Measurements from ENCODE around the gene CTBP2.

Gene CTBP2

DNA sequence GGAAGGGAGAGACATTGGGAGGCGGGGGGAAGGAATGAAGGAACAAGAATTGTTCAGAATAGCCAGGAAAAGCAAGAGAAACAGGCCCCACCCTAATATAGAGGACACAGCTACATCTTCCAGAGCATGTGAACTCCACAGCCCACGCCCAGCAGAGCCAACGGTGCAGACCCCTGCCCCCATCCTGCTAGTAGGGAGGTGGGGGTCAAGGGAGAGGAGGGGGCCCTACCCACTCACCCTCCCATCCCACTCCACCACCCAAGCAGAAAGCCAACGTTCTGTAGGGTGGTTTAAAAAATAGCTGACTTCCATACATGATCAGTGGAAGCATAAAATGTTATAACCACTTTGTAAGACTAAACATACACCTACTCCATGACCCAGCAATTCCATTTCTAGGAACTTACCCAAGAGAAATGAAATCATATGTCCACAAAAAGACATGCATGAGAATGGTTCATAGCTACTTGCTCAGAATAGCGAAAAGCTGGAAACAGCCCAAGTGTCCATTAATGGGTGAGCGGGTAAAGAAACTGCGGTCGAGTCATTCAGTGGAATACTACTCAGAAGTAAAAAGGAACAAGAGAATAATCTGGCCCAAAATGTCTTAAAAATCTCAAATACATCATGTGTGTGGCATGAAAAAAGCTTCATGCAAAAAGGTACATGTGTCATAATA is 31.8 kb downstream of the CTBP2 start:
- TF ChIP-seq YY1 (IDR thresholded peaks at IDR 0.05; ENCODE audit: low read depth): no peak
- no peak for TF ChIP-seq RAD21 (IDR thresholded peaks at IDR 0.05; ENCODE audit: low read depth)
- no peak for TF ChIP-seq NFIC (IDR thresholded peaks at IDR 0.05)

DNA sequence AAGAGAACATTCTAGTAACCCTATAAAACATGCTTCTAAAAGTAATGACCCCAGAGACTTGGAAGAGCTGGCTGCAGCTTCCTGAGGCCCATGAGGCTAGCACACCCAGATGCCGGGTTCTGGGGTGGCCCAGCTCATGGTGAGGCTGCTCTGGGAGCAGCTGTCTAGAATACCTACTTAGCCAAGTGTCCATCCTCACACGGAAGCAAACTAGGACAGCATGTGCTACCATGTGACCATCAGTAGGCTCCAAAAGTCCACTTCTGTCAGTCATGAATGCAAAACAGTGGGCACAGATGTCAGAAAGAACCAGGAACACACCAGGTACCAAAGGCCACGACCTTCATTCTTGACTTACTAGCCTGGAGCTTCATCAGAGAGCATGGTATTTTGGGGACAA is 32.4 kb downstream of the CTBP2 start:
- no peak for TF ChIP-seq EGR1 (IDR thresholded peaks at IDR 0.05)
- no peak for TF ChIP-seq NFIC (IDR thresholded peaks at IDR 0.05)
- no peak for TF ChIP-seq TEAD4 (IDR thresholded peaks at IDR 0.05)
- TF ChIP-seq, protein P1, sequence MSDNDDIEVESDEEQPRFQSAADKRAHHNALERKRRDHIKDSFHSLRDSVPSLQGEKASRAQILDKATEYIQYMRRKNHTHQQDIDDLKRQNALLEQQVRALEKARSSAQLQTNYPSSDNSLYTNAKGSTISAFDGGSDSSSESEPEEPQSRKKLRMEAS (IDR thresholded peaks at IDR 0.05): no peak

DNA sequence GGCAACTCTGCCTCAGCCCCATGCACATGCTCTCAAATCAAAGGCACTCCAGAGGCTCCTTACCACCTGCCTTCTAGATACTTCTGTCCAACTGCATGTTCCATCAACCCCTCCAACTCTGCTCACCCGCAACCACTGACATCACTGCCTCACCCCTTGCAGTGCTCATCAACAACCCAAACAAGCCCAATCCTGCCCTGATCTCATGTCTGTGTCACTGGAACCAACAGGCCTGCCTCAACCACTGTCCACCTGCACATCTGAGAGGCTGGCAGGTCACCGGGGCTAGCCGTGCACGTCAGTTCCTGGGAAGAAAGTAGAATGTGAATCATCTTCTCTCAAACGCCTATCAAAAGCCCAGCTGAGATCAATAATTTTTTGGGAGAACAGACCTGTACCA is 33.3 kb downstream of the CTBP2 start:
- no peak for TF ChIP-seq CREB1 (IDR thresholded peaks at IDR 0.05; ENCODE audit: low read depth)
- no peak for TF ChIP-seq CEBPB (IDR thresholded peaks at IDR 0.05)
- TF ChIP-seq FOXM1 (IDR thresholded peaks at IDR 0.05; ENCODE audit: borderline replicate concordance, low read depth): no peak
- TF ChIP-seq, protein P1 (IDR thresholded peaks at IDR 0.05): no peak
- no peak for TF ChIP-seq EGR1 (IDR thresholded peaks at IDR 0.05)
- TF ChIP-seq TAF1 (IDR thresholded peaks at IDR 0.05; ENCODE audit: low read depth): no peak
- TF ChIP-seq ZBTB7A (IDR thresholded peaks at IDR 0.05; ENCODE audit: low read depth): no peak
- TF ChIP-seq EP300 (IDR thresholded peaks at IDR 0.05; ENCODE audit: borderline replicate concordance): no peak
- no peak for TF ChIP-seq NFIC (IDR thresholded peaks at IDR 0.05)
- TF ChIP-seq, protein P2, sequence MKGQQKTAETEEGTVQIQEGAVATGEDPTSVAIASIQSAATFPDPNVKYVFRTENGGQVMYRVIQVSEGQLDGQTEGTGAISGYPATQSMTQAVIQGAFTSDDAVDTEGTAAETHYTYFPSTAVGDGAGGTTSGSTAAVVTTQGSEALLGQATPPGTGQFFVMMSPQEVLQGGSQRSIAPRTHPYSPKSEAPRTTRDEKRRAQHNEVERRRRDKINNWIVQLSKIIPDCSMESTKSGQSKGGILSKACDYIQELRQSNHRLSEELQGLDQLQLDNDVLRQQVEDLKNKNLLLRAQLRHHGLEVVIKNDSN (IDR thresholded peaks at IDR 0.05): no peak
- no peak for TF ChIP-seq RAD21 (IDR thresholded peaks at IDR 0.05; ENCODE audit: low read depth)
- TF ChIP-seq TCF12 (IDR thresholded peaks at IDR 0.05; ENCODE audit: low read depth): no peak
- TF ChIP-seq YY1 (IDR thresholded peaks at IDR 0.05; ENCODE audit: low read depth): no peak
- TF ChIP-seq, protein P3, sequence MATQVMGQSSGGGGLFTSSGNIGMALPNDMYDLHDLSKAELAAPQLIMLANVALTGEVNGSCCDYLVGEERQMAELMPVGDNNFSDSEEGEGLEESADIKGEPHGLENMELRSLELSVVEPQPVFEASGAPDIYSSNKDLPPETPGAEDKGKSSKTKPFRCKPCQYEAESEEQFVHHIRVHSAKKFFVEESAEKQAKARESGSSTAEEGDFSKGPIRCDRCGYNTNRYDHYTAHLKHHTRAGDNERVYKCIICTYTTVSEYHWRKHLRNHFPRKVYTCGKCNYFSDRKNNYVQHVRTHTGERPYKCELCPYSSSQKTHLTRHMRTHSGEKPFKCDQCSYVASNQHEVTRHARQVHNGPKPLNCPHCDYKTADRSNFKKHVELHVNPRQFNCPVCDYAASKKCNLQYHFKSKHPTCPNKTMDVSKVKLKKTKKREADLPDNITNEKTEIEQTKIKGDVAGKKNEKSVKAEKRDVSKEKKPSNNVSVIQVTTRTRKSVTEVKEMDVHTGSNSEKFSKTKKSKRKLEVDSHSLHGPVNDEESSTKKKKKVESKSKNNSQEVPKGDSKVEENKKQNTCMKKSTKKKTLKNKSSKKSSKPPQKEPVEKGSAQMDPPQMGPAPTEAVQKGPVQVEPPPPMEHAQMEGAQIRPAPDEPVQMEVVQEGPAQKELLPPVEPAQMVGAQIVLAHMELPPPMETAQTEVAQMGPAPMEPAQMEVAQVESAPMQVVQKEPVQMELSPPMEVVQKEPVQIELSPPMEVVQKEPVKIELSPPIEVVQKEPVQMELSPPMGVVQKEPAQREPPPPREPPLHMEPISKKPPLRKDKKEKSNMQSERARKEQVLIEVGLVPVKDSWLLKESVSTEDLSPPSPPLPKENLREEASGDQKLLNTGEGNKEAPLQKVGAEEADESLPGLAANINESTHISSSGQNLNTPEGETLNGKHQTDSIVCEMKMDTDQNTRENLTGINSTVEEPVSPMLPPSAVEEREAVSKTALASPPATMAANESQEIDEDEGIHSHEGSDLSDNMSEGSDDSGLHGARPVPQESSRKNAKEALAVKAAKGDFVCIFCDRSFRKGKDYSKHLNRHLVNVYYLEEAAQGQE (IDR thresholded peaks at IDR 0.05; ENCODE audit: low read depth): no peak
- no peak for TF ChIP-seq TEAD4 (IDR thresholded peaks at IDR 0.05)

DNA sequence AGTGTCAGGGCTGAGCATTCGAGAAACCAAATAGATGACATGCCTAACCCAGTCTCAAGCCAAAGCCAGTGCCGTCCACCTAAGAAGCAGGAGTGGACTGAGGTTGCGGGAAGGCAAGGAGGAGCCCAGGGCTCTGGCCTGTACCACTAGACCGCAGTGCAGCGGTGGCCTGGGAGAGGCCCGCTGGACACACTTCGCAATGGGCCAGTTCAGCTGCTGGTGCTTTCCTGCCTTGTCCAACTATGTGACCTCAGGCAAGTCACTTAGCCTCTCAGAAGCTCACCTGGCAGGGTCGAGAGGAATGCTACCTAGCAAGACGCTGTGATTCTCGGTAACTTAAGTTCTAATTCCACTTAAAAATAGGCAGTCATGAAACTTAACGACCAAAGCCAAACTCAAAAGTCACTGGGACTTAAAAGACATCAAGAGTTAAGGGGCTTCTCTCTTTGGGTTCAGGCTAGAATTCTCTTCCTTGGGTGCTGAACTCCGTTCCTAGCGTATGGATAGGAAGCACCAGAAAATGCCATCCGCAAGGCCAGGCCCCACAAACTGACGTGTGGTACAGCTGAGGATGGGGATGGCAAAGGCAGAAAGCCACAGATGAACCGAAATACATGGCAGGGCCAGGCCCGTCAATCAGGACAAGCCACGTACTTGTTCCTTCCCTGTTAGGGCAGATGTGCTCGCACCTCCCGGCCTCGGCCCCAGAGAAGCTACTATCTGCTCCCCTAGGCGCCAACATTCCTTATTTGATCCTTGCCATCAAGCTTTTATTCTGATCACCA is 34.2 kb downstream of the CTBP2 start:
- TF ChIP-seq EP300 (IDR thresholded peaks at IDR 0.05; ENCODE audit: borderline replicate concordance): no peak
- no peak for TF ChIP-seq EGR1 (IDR thresholded peaks at IDR 0.05)
- no peak for TF ChIP-seq NFIC (IDR thresholded peaks at IDR 0.05)
- no peak for TF ChIP-seq ZBTB7A (IDR thresholded peaks at IDR 0.05; ENCODE audit: low read depth)
- TF ChIP-seq TCF12 (IDR thresholded peaks at IDR 0.05; ENCODE audit: low read depth): no peak
- TF ChIP-seq TAF1 (IDR thresholded peaks at IDR 0.05; ENCODE audit: low read depth): no peak
- TF ChIP-seq, protein P1 (IDR thresholded peaks at IDR 0.05): no peak
- TF ChIP-seq, protein P2 (IDR thresholded peaks at IDR 0.05): no peak
- no peak for TF ChIP-seq YY1 (IDR thresholded peaks at IDR 0.05; ENCODE audit: low read depth)
- TF ChIP-seq CREB1 (IDR thresholded peaks at IDR 0.05; ENCODE audit: low read depth): no peak
- TF ChIP-seq CEBPB (IDR thresholded peaks at IDR 0.05): no peak
- TF ChIP-seq, protein P3 (IDR thresholded peaks at IDR 0.05; ENCODE audit: low read depth): no peak

DNA sequence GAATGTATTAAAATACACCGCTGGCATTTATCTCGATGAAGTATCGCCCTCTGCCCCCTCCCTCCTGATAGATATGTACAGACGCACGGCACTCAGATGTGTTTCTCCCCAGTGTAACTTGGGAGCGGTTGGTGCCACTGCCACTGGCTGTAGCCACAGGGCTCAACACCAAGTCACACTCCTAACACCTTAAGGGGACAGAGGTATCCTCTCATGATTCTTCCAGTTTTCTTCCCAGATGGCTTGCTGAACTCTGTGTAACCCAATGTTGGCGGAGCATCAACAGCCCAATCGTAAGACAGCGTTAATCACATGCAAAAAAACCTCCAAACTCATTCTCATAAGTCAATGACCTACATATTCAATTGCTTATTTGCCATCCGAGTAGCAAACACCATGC is 35.5 kb downstream of the CTBP2 start:
- no peak for TF ChIP-seq EGR1 (IDR thresholded peaks at IDR 0.05)
- no peak for TF ChIP-seq NFIC (IDR thresholded peaks at IDR 0.05)
- no peak for TF ChIP-seq YY1 (IDR thresholded peaks at IDR 0.05; ENCODE audit: low read depth)

DNA sequence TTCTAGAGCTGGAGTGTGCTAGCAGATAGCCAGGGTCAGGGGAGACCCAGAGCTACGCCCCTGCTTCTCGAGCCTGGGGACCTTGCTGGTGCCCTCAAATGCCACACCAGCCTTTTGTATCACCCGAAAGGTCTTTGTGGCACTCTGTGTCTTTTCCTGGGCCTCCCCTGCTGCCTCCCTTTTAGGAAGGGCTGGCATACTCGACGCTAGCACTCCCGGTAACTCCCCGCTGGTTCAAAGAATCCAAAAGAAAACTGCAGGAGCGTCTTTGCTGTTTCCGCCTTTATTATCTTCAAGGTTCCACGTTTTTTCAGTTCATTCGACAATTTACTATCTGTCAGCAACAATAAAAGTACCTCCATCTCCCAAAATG is 36.3 kb downstream of the CTBP2 start:
- no peak for TF ChIP-seq RAD21 (IDR thresholded peaks at IDR 0.05; ENCODE audit: low read depth)
- no peak for TF ChIP-seq FOXM1 (IDR thresholded peaks at IDR 0.05; ENCODE audit: borderline replicate concordance, low read depth)
- TF ChIP-seq TAF1 (IDR thresholded peaks at IDR 0.05; ENCODE audit: low read depth): no peak
- no peak for TF ChIP-seq TCF12 (IDR thresholded peaks at IDR 0.05; ENCODE audit: low read depth)
- TF ChIP-seq, protein P1 (IDR thresholded peaks at IDR 0.05): no peak
- TF ChIP-seq, protein P3 (IDR thresholded peaks at IDR 0.05; ENCODE audit: low read depth): no peak
- no peak for TF ChIP-seq NFIC (IDR thresholded peaks at IDR 0.05)
- no peak for TF ChIP-seq CEBPB (IDR thresholded peaks at IDR 0.05)
- TF ChIP-seq YY1 (IDR thresholded peaks at IDR 0.05; ENCODE audit: low read depth): no peak
- no peak for TF ChIP-seq EGR1 (IDR thresholded peaks at IDR 0.05)
- TF ChIP-seq TEAD4 (IDR thresholded peaks at IDR 0.05): no peak
- TF ChIP-seq ZBTB7A (IDR thresholded peaks at IDR 0.05; ENCODE audit: low read depth): no peak

Measured in Ishikawa (cell line).